ENCODE results near the gene KRTAP12-3.

KRTAP12-3 gene

GRCh38 chr21:44703731-44704635 lies 46.3 kb downstream of the KRTAP12-3 start:
- no peak for DNase-seq

GRCh38 chr21:44704636-44705001 lies 46.9 kb downstream of the KRTAP12-3 start:
- DNase-seq = no peak

- DNase-seq = no peak
These were observed 48.4 kb downstream of the KRTAP12-3 start for GRCh38 chr21:44706026-44706705.

GRCh38 chr21:44706706-44707581 lies 49.2 kb downstream of the KRTAP12-3 start:
- DNase-seq = no peak
